Heart left ventricle (tissue), 13 donors: ENCODE results near the gene MNAT1.

Source experiments
- CTCF ChIP-seq, 12 donors: fragments of 200-600 bp; sonication (generic) in 4 of 12; IDR thresholded peaks; one replicate each; pipeline versions ENCODE4 v1.5.0 to v1.8.0; 2018 to 2022; ENCODE audit warnings: antibody characterized with exemption in 12 of 12, mild to moderate bottlenecking in 5 of 12
- POLR2A ChIP-seq, 2 donors: fragments of 450-650 bp; IDR thresholded peaks; one replicate each; pipeline ENCODE4 v1.6.1; 2017; ENCODE audit warnings: antibody characterized with exemption in 2 of 2, mild to moderate bottlenecking in 2 of 2, moderate library complexity in 2 of 2
- donor health status: ischemic (EF 13 %, LVEDD 7.1; RV severe dilation, severe dysfunction).
- donor health status: DM: no; HTN: yes; CAD: no.
- donor health status: DM: no; HTN: no; CAD: no.
- donor health status: ischemic (EF 25% LVEDD 6.9; RV normal size, moderate dysfunction).
- donor health status: ischemic (EF 25% LVEDD 5.7; RV mildly dilated, moderate dysfunction).
- donor health status: ischemic (EF 35%, LVEDD 5.7; RV mildly dilated, moderate dysfunction).
- donor health status: nonischemic (EF 11% LVEDD 7.7; RV severe dilation, severe dysfunction).
- donor health status: DM: yes; HTN: yes; CAD: no.
- donor health status: PGD.
- donor health status: ischemic (EF 29% LVEDD 5.4; RV normal size, mild dysfunction).
- donor health status: nonischemic (EF 23%, LVEDD 6.1; RV moderate dilation, normal function).

DNA sequence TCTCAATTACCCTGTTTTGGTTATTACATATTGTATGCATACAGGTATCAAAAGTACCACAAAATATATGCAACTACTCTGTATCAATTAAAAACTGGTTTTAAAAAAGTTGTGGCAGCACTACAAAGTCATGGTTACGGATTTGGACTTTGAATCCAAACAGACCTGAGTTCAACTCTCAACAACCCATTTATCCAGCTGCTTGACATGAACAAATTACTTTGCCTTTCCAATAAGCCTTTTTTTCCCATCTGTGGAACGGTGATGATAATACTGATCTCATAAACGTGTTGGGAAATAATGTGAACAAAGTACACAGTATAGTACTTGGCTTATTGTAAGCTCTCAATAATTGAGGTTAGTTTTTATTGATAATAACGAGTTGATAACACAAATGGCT lies 85.0 kb downstream of the MNAT1 start:
- no peak for TF ChIP-seq POLR2A (IDR thresholded peaks at IDR 0.05)
- TF ChIP-seq CTCF (IDR thresholded peaks at IDR 0.05), result no peak
